GM18909 (cell line): ENCODE data around the gene TLK2.
"Not testable (repeated sequence)": the region's sequence is repeated elsewhere in the genome, so short reads cannot be mapped to it uniquely, and the experiment has no call there.

Source experiments
- ATAC-seq: cut with Tn5 transposase; IDR thresholded peaks from one replicate; pipeline ENCODE4 v1.9.1; 2021; ENCODE audit warnings: mild to moderate bottlenecking; ENCODE audit not compliant: unreplicated experiment, poor library complexity

TLK2 gene

GRCh38 chr17:62478424-62478879 lies at the start of gene TLK2:
Gene TLK2 (plus strand): TSS chr17:62478825. CDS start chr17:62481126, 2,301 bp downstream.
- peak; percentile 77 for ATAC-seq

GRCh38 chr17:62435251-62435650 lies 43.4 kb upstream of the TLK2 start:
- not testable (repeated sequence) for ATAC-seq

GRCh38 chr17:62441181-62441580 lies 37.4 kb upstream of the TLK2 start:
- ATAC-seq, result not testable (repeated sequence)

GRCh38 chr17:62444063-62444462 lies 34.6 kb upstream of the TLK2 start:
- no peak for ATAC-seq

- ATAC-seq, result not testable (repeated sequence)
Observed at GRCh38 chr17:62445791-62446190, 32.8 kb upstream of the TLK2 start.

- ATAC-seq, result not testable (repeated sequence)
Observed at GRCh38 chr17:62452195-62452594, 26.4 kb upstream of the TLK2 start.

GRCh38 chr17:62453041-62453440 lies 25.6 kb upstream of the TLK2 start:
- not testable (repeated sequence) for ATAC-seq

GRCh38 chr17:62453656-62454055 lies 25.0 kb upstream of the TLK2 start:
- ATAC-seq, result peak; percentile 50

GRCh38 chr17:62454111-62454510 lies 24.5 kb upstream of the TLK2 start:
- peak; percentile 63 for ATAC-seq

- no peak for ATAC-seq
Observed at GRCh38 chr17:62456016-62456415, 22.6 kb upstream of the TLK2 start.

- not testable (repeated sequence) for ATAC-seq
Observed at GRCh38 chr17:62458483-62458882, 20.1 kb upstream of the TLK2 start.

GRCh38 chr17:62464422-62464821 lies 14.2 kb upstream of the TLK2 start:
- ATAC-seq, result not testable (repeated sequence)

- ATAC-seq, result not testable (repeated sequence)
Observed at GRCh38 chr17:62465271-62465670, 13.4 kb upstream of the TLK2 start.

GRCh38 chr17:62470666-62471379 lies 7.8 kb upstream of the TLK2 start:
- not testable (repeated sequence) for ATAC-seq

- ATAC-seq, result not testable (repeated sequence)
Observed at GRCh38 chr17:62471380-62471880, 7.2 kb upstream of the TLK2 start.

- ATAC-seq, result not testable (repeated sequence)
Observed at GRCh38 chr17:62473030-62473982, 5.3 kb upstream of the TLK2 start.

- ATAC-seq, result not testable (repeated sequence)
Observed at GRCh38 chr17:62477111-62477510, 1.5 kb upstream of the TLK2 start.

GRCh38 chr17:62477718-62478408 lies 762 bp upstream of the TLK2 start:
- peak; percentile 28 for ATAC-seq

GRCh38 chr17:62478880-62479638 lies 434 bp downstream of the TLK2 start:
- peak; percentile 42 for ATAC-seq
